D721Med (cell line): ENCODE measurements around the gene RGS5.
"Not testable (repeated sequence)": the region's sequence is repeated elsewhere in the genome, so short reads cannot be mapped to it uniquely, and the experiment has no call there.

Experiments used
- DNase-seq: peaks from one replicate; pipeline ENCODE4 v3.0.0; 2011; ENCODE audit warnings: low spot score; ENCODE audit not compliant: insufficient read length
- FAIRE-seq: peaks from 2 replicates; lab custom pipeline; 2011; peaks lifted over from hg19 to GRCh38; lab: Jason Lieb, UNC
- CTCF ChIP-seq: IDR thresholded peaks from 2 replicates; pipeline ENCODE4 v1.5.1; 2012; ENCODE audit warnings: mild to moderate bottlenecking, control low read depth; ENCODE audit not compliant: insufficient read depth; ENCODE audit errors: missing control alignments

Gene RGS5

GRCh38 chr1:163202833-163203451 is at the start of gene RGS5:
RGS5 (minus strand) TSS chr1:163202916; CDS start chr1:163202835, 81 bp downstream.
- DNase-seq (no peak), FAIRE-seq (no peak)
- no peak for TF ChIP-seq CTCF

GRCh38 chr1:163250382-163250974 is 47.8 kb upstream of the RGS5 start:
- TF ChIP-seq CTCF = no peak
- FAIRE-seq (peak; percentile 93), DNase-seq (peak; percentile 21)

- no peak for TF ChIP-seq CTCF
- FAIRE-seq (peak; percentile 100), DNase-seq (peak; percentile 33)
Observed at GRCh38 chr1:163248064-163248463, 45.3 kb upstream of the RGS5 start.

- FAIRE-seq = peak; percentile 93
- not testable (repeated sequence) for DNase-seq
Observed at GRCh38 chr1:163244648-163245047, 41.9 kb upstream of the RGS5 start.

GRCh38 chr1:163241746-163242145 is 39.0 kb upstream of the RGS5 start:
- TF ChIP-seq CTCF = no peak
- DNase-seq = no peak
- FAIRE-seq = peak; percentile 87

GRCh38 chr1:163240705-163241104 is 38.0 kb upstream of the RGS5 start:
- FAIRE-seq = no peak
- DNase-seq = no peak
- no peak for TF ChIP-seq CTCF

- not testable (repeated sequence) for DNase-seq, FAIRE-seq
Observed at GRCh38 chr1:163233643-163234042, 30.9 kb upstream of the RGS5 start.

- DNase-seq (no peak), FAIRE-seq (no peak)
- no peak for TF ChIP-seq CTCF
Observed at GRCh38 chr1:163231385-163231784, 28.7 kb upstream of the RGS5 start.
